Measurements from ENCODE around the gene CCDC89. TPM values are rescaled to one million over a fixed set of nuclear protein-coding genes. Genes with fewer than 3 reads are reported as not detected.
A peak's percentile ranks its signal among the peaks of the same experiment; 100 is the strongest.

The CCDC89 gene
- total and polyA plus RNA-seq, 9 of the 15 experiments (the other 6 are each of a cell fraction or from before 2014, with no cell fraction given), result 0.07 to 0.09 TPM; not detected in 7

- peak; percentile 96 for TF ChIP-seq PKNOX1 (IDR thresholded peaks at IDR 0.05)
- no peak for TF ChIP-seq ZNF316 (IDR thresholded peaks at IDR 0.05)
- no peak for TF ChIP-seq KLF13 (tag; IDR thresholded peaks at IDR 0.05; ENCODE audit: borderline replicate concordance, low read depth)
- 0 out of 2 replicates have a peak, but pooled peaks have one; percentile 55 for TF ChIP-seq ARID3A (IDR thresholded peaks at IDR 0.05; ENCODE audit: borderline replicate concordance, low read depth, low read length)
- TF ChIP-seq PATZ1 (CRISPR knock-in tag; IDR thresholded peaks at IDR 0.05; ENCODE audit: borderline replicate concordance), result no peak
- TF ChIP-seq PBX2 (CRISPR knock-in tag; IDR thresholded peaks at IDR 0.05; ENCODE audit: low read depth), result no peak; the same call in 1 of the 2 replicates
- peak; percentile 57 for TF ChIP-seq PBX2 (tag; conservative IDR thresholded peaks at IDR 0.05; ENCODE audit: low read depth)
- 0 out of 2 replicates have a peak, but pooled peaks have one; percentile 29 for TF ChIP-seq STAT5A (IDR thresholded peaks at IDR 0.05; ENCODE audit: borderline replicate concordance, low read length)
- no peak for TF ChIP-seq MTA2 (IDR thresholded peaks at IDR 0.05; ENCODE audit: low read depth)
- TF ChIP-seq CEBPG (CRISPR knock-in tag; IDR thresholded peaks at IDR 0.05), result no peak
- TF ChIP-seq CEBPG (tag; conservative IDR thresholded peaks at IDR 0.05 in 1 of 2, IDR thresholded peaks at IDR 0.05 in 1 of 2), result 0 out of 4 replicates have a peak, but pooled peaks of 1 of the 2 experiments have one; percentile 34
- TF ChIP-seq NFIX (CRISPR knock-in tag; IDR thresholded peaks at IDR 0.05; ENCODE audit: low read depth), result no peak
- TF ChIP-seq NCOA2 (IDR thresholded peaks at IDR 0.05; ENCODE audit: partially characterized antibody in 2 of 2), result no peak
- TF ChIP-seq HDAC2 (IDR thresholded peaks at IDR 0.05), result no peak
- no peak for TF ChIP-seq FOXA3 (CRISPR knock-in tag; conservative IDR thresholded peaks at IDR 0.05 in 1 of 2, IDR thresholded peaks at IDR 0.05 in 1 of 2)
- no peak for TF ChIP-seq NR2C1 (IDR thresholded peaks at IDR 0.05)
- no peak for TF ChIP-seq NR2C1 (tag; IDR thresholded peaks at IDR 0.05)
These were observed 33.1 kb downstream of the CCDC89 start (continued) for GRCh38 chr11:85652786-85653447.
